NCI-H82 (cell line): ENCODE measurements around the gene PSMD1.
"Not testable (repeated sequence)": the region's sequence is repeated elsewhere in the genome, so short reads cannot be mapped to it uniquely, and the experiment has no call there.

Experiments used
- DNase-seq: peaks from one replicate; lab custom pipeline; 2025; lab: John Stamatoyannopoulos, UW

The PSMD1 gene

GRCh38 chr2:231056453-231057416, at the start of gene PSMD1:
Gene PSMD1, plus strand, starts transcription at chr2:231056867. Its CDS starts 159 bp downstream, at chr2:231057026.
- peak; percentile 96 for DNase-seq

- peak; percentile 84 for DNase-seq
These were observed 49.2 kb upstream of the PSMD1 start for GRCh38 chr2:231007286-231008098.

GRCh38 chr2:231008131-231008530, 48.5 kb upstream of the PSMD1 start:
- DNase-seq = peak; percentile 51

GRCh38 chr2:231009236-231009919, 47.3 kb upstream of the PSMD1 start:
- no peak for DNase-seq

- DNase-seq = no peak
These were observed 46.4 kb upstream of the PSMD1 start for GRCh38 chr2:231010201-231010730.

- DNase-seq = no peak
These were observed 45.1 kb upstream of the PSMD1 start for GRCh38 chr2:231011526-231011925.

GRCh38 chr2:231012463-231012862, 44.2 kb upstream of the PSMD1 start:
- no peak for DNase-seq

- DNase-seq = no peak
These were observed 42.8 kb upstream of the PSMD1 start for GRCh38 chr2:231013820-231014219.

- DNase-seq = no peak
These were observed 41.2 kb upstream of the PSMD1 start for GRCh38 chr2:231015478-231015877.

GRCh38 chr2:231015926-231016325, 40.7 kb upstream of the PSMD1 start:
- no peak for DNase-seq

GRCh38 chr2:231016566-231017230, 40.0 kb upstream of the PSMD1 start:
- no peak for DNase-seq

GRCh38 chr2:231017231-231017598, 39.5 kb upstream of the PSMD1 start:
- peak; percentile 48 for DNase-seq

- DNase-seq = no peak
These were observed 38.5 kb upstream of the PSMD1 start for GRCh38 chr2:231018184-231018583.

GRCh38 chr2:231025059-231025458, 31.6 kb upstream of the PSMD1 start:
- not testable (repeated sequence) for DNase-seq

GRCh38 chr2:231028889-231029288, 27.8 kb upstream of the PSMD1 start:
- DNase-seq = no peak

- DNase-seq = no peak
These were observed 27.1 kb upstream of the PSMD1 start for GRCh38 chr2:231029563-231029962.

GRCh38 chr2:231030725-231031124, 25.9 kb upstream of the PSMD1 start:
- DNase-seq = no peak

- DNase-seq = no peak
These were observed 24.0 kb upstream of the PSMD1 start for GRCh38 chr2:231032575-231033140.

GRCh38 chr2:231033147-231034132, 23.2 kb upstream of the PSMD1 start:
- no peak for DNase-seq
